Body of pancreas (tissue), 4 donors: ENCODE results near the gene ADGRL3.

ENCODE experiments used
- POLR2A ChIP-seq, 3 donors: fragments of 450-650 bp; IDR thresholded peaks; one replicate each; pipeline ENCODE4 v1.6.1; 2016; ENCODE audit warnings: antibody characterized with exemption in 3 of 3, mild to moderate bottlenecking in 2 of 3
- TF ChIP-seq, protein P1 (sequence below), 7 experiments: fragments of 450-650 bp in 4 of 7; fragments of 200-600 bp in 3 of 7; sonication (generic) in 3 of 7; IDR thresholded peaks; one replicate each; pipeline ENCODE4 v1.5.1; 2016 to 2019; ENCODE audit warnings: antibody characterized with exemption in 7 of 7

GRCh38 chr4:61996943-61997342, 796.8 kb downstream of the ADGRL3 start:
- no peak for TF ChIP-seq POLR2A (IDR thresholded peaks at IDR 0.05)
- TF ChIP-seq, protein P1, sequence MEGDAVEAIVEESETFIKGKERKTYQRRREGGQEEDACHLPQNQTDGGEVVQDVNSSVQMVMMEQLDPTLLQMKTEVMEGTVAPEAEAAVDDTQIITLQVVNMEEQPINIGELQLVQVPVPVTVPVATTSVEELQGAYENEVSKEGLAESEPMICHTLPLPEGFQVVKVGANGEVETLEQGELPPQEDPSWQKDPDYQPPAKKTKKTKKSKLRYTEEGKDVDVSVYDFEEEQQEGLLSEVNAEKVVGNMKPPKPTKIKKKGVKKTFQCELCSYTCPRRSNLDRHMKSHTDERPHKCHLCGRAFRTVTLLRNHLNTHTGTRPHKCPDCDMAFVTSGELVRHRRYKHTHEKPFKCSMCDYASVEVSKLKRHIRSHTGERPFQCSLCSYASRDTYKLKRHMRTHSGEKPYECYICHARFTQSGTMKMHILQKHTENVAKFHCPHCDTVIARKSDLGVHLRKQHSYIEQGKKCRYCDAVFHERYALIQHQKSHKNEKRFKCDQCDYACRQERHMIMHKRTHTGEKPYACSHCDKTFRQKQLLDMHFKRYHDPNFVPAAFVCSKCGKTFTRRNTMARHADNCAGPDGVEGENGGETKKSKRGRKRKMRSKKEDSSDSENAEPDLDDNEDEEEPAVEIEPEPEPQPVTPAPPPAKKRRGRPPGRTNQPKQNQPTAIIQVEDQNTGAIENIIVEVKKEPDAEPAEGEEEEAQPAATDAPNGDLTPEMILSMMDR (IDR thresholded peaks at IDR 0.05) = no peak
